MV-4-11 (cell line): ENCODE data around the gene PDPK1.

Source experiments
- DNase-seq: peaks from one replicate; lab custom pipeline; 2025; lab: John Stamatoyannopoulos, UW

Gene PDPK1

DNA sequence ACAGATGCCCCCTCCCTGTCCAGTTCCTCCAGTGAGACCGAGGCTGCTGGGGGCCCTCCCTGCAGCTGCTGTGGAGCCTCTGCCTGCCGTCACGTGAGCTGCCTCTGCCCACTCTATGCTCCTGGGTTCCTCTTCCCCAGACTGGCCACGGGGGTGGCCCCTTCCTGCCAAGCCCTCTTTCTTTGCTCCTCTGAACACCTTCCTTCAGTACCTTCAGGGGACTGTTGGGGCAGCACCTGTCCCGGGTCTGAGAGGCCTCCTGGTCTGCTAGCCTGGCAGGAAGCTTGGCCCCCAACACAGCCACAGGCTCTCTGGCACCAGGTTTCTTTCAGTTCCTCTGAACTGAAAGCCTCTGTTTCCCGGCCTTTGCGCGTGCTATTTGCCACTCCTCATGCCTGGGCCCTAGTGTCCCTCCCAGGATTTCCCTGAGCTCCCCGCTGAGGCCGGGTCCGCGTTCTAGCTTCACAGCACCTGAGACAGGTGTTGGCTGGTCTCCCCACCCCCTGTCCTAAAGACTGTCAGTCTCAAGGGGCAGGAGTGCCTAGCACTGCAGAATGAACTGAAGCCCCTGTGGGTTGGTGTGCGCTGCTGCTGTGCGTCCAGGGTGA lies 30.7 kb upstream of the PDPK1 start:
- DNase-seq = peak; percentile 78

DNA sequence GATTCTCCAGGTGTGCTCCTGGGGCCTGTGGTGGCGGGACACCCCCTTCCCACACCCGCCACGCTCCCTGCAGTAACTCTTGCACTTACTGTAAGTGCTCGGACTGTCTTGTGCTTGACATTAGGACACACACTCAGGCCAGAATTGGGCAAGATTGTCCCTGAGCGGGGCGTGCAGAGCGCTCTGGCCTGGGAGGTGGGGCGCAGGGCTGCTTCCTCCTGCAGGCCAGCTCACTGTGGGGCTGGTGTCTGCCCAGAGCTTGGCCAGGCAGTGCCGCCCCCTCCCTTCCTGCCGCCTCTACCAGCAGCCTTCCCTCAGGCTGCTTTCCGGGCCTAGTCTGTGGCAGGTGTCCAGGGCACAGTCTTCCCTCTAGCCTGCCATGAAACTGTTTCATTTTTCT lies 30.2 kb upstream of the PDPK1 start:
- peak; percentile 80 for DNase-seq

DNA sequence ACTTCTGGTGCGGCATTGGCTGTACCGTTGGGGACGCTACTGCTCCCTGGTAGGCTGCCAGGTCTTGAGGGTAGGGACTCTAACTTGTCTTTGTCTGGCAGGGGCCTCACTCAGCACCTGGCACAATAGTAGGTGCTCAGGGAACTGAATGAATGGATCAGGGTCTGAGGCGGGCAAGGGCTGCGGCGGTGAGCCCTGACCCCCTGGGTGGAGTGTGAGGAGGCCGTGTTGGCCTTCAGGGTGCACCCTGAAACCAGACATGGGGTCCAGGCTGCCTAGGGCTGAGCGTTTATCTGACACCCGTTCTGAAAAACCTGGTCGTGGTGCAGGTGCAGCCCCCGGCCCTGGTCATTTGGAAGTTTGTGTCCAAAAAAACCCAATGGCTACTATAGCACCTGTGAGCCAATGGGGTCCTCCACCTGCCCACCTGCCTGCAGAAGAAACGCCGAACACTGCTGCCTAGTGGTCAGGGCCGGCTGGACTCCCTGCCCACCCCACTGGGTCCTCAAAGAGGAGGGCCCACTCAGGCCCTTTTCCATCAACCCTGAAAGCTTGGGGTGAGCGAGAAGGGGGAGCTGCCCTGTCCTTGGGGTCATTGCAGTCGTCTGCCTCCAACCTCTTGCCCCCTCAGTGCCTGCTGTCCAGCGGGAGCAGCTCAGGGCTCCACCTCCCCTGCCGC lies 29.0 kb upstream of the PDPK1 start:
- no peak for DNase-seq

DNA sequence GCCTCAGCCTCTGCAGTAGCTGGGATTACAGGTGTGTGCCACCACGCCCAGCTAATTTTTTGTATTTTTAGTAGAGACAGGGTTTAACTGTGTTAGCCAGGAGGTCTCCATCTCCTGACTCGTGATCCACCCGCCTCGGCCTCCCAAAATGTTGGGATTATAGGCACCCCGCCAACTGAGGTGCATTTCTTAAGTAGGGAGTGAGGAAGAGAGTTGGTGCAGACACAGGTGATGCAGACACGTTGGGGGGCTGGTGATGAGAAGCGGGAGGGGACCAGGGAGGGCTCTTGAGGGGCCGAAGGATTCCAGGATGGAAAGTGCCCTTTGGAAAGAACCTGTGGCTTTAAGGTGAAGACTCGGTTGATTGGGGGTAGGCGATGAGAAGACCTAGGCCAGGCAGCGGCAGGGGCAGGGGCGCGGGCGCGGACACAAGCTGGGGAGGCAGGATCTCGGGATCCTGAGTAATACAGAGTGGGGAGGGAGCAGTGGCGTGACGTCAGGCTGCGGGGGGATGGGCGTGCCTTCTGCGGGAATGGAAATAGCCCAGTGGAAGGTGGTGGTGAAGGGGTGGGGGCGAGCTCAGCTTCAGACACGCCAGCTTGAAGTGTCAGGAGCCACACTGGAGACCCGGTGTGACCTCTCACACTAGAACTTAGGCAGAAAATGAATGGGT lies 26.6 kb upstream of the PDPK1 start:
- no peak for DNase-seq

DNA sequence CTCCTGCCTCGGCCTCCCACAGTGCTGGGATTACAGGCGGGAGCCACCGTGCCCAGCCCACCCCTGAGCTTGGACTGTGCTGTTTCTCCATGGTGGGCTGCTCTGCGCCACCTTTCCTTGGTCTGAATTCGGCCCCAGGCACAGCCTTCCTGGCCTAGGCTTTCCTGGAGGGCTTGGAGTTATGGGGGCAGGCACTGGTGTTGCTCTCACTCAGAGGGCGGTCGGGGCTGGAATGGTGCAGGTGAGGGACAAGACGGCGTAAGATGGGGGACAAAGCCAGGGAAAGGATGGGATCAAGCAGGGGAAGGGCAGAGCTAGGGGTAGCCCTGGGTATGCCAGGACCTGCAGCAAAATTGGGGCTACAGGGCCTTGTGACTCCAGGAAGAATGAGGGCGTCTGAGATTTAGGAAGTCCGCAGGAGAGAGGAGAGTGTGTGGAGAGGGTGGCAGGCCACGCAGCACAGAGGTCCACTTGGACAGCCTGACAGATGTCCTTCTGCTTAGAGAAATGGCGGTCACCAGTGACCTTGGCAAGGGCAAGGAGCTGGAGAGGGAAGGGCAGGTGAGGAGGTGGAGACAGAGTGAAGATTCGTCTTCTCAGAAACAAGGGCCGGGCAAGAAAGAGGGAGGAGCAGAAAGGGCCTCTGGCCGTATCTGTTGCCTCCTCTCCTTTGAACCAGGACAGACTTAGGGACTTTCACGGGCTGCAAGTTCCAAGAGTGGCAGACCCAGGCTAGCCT lies 25.7 kb upstream of the PDPK1 start:
- DNase-seq = no peak

DNA sequence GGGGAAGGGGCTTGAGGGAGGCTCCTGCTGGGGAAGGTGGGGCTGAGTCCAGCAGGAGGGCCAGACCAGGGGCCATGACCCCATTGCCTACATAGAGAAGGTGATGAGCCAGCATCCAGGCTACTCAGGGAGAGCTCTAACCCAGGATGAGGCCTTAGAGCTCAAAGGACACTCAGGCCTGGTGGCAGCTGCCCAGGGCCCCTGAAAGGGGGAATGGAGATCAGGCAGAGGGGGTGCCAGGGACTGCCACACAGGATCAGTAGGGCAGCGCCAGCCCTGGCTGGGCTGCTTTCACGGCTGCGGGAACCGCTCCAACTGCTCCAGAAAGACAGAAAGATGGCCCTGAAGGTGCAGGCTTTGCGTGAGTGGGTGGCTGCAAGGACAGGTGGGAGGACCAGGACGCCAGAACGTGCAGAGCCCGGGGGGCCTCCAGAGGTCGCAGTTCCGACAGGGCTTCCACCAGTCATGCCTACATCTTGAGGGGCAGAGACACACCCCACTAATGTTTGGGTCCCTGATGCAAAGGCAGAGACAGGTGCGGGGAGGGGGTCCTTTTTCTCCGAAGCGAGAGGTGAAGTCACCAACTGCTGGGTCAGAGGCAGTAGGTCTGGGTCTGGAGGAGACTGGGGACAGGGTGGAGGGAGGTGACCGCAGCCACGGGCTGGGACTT lies 25.0 kb upstream of the PDPK1 start:
- no peak for DNase-seq

DNA sequence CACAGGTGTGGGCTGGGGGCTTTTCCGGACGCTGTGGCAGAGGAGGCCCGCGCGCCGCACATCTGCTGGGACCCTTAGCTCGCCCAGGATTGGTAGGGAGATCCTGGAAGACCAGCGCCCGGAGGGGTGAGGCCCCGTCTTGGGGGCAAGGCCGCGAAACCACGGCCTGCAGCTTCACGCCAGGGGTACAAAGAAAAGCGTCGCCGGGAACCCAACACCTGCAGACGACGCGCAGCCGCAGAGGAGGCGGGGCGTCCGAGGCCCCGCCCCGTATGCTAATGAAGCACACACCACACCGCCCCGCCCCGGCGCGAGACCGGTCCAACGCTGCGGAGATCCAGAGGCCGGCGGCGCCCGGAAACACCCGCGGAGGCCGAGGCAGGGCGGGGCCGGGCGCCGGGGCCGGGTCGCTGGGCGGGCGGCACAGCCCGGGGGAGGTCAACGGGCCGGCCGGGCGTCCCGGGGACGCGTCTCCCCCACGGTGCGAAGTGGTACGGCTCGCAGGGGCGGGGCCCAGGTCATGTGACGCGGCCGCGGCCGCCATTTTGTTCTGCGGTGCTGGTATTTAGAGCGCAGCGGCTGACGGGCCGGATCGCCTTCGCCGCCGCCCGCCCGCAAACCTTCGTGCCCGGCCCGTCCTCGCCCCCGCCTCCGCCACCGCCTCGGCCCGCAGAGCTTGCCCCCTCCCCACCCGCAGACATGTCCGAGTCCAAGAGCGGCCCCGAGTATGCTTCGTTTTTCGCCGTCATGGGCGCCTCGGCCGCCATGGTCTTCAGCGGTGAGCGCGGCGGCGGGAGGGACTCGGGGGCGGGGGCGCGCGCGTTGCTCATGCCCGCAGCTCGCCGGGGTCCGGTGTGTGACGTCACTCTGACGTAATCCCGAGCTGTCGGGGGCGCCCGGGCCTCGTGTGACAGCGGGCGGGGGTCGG lies 24.2 kb upstream of the PDPK1 start, which contains the start of gene ATP6V0C:
ATP6V0C (plus strand) TSS at position 548 of the 928 bp plus-strand sequence; CDS start at position 700, 152 bp downstream.
- DNase-seq = peak; percentile 77

DNA sequence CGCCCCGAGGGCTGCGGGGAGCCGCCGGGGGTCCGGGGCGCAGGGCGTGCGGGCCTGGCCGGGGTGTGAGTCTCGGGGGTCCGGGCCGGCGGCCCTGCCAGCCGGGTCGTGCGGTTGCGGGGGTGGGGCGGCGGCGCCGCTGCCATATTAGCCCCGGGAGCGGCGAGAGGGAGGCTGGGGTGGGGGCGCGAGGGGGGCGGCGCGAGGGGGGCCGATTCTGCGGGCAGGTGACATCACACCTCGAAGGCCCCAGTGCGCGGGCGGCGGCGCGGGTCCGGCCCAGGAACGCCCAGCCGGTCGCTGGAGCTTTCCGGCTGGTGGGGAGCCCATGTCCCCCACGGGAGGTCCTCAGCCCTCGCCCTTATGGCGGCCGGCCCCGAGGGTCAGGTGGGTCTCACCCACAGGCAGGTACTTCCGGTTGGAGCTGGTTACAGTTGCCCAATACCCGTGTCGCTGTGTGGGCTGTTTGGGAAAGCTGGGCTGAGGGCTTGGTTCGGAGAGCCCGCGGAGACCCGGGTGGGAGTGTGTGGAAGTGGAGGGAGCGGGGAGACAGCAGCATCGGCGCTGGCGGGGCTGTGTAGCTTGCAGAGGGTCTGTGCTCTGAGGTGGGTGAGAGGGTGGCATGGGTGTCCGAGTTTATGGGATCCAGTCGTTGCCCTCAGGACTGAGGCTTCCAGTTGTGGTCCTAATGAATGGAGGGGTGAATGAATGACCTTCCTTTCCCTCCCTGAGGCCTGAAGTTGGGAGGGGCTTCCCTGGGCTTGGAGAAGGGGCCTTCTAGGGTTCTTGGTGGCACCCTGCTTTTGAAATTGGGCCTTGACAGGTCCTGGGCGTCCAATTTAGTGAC lies 23.3 kb upstream of the PDPK1 start:
- DNase-seq = no peak

DNA sequence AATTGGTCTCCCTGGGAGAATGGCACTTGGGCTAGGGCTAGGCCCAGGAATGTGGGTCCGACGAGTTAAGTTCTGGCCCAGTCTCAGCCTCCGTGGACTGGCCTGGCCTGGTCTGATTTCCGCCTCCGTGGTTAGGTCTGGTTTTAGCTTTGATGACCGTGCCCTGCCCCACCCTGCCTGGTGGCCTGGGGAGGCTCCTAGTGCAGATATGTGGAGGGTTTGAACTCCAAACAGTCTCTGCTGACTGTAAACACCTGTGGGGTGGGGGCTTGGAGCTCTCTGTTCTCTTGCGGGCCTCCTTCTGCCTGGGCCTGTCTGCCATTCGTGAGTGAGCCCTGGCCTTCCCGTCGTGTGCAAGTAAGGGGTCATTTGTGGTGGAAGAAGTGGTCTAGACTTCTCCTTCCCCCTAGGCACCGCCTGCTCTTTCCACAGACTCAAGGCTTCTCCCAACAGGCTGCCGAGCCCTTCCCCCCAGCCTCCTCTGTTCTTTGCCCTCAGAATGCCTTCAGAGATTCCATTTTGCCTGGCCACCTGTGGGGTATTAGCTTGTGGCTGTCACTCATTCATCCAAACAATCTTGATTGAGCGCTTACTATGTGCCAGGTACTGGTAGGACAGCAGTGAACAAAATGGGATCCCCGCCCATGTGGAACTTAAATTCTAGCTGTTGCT lies 22.5 kb upstream of the PDPK1 start:
- DNase-seq = peak; percentile 49

DNA sequence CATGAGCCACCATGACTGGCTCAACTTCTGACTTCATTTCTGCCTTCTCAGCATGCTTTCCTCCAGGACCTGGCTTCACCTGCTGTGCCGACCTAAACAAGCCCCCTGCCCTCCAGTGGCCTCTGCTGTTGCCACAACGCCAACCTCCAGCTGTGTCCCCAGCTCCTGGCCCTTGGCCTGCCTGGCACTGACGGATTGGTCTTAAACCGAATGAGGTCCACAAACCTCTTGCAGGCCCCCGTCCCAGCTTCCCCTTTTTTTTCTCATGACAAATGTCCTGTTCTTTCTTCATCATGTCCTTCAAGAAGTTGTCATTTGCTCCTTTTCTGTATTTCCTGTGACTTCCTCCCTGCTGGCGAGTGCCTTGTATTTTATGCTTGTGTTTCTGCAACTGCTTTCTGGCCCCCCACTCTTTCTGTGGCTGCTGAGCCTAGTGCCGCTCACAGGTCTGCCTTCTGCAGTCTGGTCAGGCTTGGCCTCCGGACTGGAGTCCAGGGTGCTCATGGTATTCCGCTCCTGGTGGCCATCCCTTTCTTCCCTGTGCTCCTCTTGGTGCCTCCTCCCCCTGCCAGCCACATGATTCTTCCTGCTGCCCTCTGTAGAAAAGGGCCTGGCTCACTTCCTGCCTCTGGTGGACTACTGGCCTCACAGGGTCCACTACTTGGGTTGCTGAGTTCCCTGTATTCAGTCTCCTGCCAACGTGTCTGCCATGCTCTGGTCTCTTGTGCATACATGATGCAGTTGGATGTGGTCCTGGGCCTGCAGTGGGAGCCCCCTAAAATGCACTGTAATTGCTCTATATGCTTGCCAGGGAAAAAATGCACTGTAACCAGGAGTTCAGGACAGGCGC lies 21.2 kb upstream of the PDPK1 start:
- DNase-seq = peak; percentile 93

DNA sequence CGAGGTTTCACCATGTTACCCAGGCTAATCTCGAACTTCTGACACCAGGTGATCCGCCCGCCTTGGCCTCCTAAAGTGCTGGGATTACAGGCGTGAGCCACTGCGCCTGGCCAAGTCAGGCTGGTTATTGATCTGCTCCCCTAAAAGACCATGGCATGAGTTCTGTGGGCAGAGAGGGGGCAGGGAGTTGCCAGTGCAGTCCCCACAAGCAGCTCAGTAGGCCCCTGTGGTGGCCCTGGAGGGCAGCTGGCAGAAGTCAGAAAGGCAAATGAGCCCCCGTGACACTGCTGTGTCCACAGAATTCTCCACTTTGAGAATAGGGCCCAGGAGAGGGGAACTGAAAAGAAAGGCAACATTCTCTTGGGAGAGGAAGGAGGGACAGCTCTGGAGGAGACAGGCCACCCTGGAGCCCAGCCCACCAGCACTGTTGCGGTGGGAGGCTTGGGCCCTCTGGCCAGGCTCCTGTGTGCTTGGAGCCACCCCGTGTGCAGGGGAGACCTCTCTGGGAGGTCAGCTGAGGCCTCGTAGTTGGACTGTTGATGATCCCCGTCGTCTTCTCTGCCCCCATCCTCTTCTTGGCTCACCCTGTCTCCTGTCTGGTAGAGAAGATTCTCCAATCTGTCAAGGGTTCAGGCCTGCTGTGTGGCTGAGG lies 19.7 kb upstream of the PDPK1 start:
- DNase-seq = no peak

DNA sequence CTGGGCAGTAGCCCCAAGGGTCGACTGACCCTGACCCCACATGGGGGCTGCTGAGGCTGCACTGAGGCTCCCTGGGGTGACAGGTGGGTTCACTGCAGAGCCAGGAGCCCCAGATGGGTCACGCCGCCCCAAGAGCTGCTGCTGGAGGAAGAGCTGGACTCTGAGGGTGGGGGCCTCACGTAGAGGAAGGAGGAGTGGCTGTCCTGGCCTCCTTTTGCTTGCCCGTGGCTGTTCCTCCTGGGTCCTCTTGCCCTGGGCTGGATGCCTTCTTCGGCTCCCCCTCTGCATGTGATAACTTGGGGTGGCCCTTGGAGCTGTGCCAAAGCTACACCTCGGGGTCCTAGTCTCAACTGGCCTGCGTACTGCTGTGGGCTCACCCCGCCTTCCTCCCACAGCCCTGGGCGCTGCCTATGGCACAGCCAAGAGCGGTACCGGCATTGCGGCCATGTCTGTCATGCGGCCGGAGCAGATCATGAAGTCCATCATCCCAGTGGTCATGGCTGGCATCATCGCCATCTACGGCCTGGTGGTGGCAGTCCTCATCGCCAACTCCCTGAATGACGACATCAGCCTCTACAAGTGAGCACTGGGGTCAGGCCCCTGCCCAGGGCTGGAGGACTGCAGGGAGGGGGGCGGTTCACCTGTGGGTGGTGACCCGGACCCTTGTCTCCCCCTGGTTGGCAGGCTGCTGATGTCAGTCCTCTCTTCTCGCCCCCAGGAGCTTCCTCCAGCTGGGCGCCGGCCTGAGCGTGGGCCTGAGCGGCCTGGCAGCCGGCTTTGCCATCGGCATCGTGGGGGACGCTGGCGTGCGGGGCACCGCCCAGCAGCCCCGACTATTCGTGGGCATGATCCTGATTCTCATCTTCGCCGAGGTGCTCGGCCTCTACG lies 18.8 kb upstream of the PDPK1 start:
- no peak for DNase-seq

DNA sequence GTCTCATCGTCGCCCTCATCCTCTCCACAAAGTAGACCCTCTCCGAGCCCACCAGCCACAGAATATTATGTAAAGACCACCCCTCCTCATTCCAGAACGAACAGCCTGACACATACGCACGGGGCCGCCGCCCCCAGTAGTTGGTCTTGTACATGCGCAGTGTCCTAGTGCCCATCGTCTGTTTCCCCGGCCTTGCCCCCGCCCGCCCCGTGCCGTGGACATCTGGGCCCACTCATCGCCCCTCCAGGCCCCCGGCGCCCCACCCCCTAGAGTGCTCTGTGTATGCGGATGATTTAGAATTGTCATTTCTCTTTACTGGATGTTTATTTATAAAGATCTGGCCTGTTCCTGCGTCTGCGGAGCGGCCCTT lies 18.1 kb upstream of the PDPK1 start:
- DNase-seq = no peak

DNA sequence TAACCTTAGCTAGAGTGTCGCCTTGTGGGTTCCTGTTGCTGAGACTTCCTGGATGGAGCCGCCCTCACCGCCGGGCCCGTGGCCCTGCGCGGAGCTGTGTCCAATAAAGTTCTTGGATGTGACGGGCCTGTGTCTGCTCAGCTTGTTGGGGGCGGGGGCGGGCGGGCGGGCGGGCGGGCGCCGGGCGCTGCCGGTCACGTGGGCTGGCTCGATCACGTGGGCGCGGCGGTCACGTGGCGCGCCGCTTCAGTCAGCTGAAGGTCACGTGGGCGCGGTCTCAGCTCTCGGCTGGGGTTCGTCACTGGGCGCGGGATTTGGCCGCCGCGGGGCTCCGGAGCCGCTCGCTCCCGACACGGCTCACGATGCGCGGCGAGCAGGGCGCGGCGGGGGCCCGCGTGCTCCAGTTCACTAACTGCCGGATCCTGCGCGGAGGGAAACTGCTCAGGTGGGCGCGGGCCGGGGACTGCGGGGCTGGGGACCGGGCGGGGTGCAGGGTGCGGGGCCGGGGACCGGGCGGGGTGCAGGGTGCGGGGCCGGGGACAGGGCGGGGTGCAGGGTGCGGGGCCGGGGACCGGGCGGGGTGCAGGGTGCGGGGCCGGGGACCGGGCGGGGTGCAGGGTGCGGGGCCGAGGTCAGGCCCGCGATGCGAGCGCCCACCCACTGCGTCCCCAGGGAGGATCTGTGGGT lies 17.6 kb upstream of the PDPK1 start, which contains the start of gene AMDHD2:
AMDHD2 (plus strand) TSS at position 275 of the 687 bp plus-strand sequence; CDS start at position 363, 88 bp downstream.
- peak; percentile 87 for DNase-seq

DNA sequence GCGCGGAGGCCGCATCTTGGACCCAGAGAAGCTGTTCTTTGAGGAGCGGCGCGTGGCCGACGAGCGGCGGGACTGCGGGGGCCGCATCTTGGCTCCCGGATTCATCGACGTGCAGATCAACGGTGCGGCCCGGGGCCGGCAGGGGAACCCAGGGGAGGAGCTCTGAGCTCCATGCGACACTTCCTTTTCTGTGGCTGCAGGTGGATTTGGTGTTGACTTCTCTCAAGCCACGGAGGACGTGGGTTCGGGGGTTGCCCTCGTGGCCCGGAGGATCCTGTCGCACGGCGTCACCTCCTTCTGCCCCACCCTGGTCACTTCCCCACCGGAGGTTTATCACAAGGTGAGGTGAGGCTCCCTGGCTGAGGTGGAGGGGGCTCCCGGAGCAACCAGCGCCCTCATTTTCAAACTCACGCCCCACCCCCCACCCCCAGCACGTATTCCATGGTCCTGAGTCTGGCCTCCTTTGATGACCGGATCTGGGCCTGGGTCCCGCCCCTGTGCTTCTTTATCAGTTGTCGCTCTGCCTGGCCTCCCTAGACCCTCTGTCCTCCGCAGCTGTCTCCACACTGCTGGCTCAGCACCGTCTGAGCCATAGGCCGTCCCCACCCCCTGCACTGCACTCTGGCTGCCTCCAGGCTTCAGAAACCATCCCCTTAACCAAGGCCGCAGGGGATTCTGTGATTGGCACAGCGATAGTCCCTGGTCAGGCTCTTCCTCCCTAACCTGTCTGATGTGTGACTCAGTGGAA lies 16.9 kb upstream of the PDPK1 start:
- peak; percentile 34 for DNase-seq
